ENCODE results near the gene PRPF40A.

DNA sequence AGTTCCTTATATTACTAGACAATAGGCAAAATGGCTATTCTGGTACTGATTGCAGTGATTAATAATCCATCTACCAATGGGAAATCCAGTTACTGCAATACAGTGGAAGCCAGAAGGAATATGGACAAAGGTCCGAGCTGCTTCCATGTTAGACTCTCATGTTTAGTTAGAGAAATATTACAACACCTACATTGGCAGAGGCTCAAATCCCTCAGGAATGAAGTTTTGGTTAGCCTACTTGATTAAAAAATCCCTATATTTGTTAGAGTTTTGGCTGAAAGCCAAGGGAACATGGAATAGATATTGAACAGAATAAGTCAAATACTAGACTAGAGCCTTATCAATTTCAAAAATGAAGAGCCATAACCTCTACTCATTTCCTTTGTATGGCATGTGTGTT, 49.7 kb upstream of the PRPF40A start:
- TF ChIP-seq, protein P1, sequence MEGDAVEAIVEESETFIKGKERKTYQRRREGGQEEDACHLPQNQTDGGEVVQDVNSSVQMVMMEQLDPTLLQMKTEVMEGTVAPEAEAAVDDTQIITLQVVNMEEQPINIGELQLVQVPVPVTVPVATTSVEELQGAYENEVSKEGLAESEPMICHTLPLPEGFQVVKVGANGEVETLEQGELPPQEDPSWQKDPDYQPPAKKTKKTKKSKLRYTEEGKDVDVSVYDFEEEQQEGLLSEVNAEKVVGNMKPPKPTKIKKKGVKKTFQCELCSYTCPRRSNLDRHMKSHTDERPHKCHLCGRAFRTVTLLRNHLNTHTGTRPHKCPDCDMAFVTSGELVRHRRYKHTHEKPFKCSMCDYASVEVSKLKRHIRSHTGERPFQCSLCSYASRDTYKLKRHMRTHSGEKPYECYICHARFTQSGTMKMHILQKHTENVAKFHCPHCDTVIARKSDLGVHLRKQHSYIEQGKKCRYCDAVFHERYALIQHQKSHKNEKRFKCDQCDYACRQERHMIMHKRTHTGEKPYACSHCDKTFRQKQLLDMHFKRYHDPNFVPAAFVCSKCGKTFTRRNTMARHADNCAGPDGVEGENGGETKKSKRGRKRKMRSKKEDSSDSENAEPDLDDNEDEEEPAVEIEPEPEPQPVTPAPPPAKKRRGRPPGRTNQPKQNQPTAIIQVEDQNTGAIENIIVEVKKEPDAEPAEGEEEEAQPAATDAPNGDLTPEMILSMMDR (IDR thresholded peaks at IDR 0.05): no peak
- no peak for TF ChIP-seq POLR2AphosphoS5 (IDR thresholded peaks at IDR 0.05)
- no peak for TF ChIP-seq POLR2A (IDR thresholded peaks at IDR 0.05)
